ENCODE data around the gene OR10A6.

Gene OR10A6

GRCh38 chr11:7931168-7931567, at the start of gene OR10A6:
TSS of gene OR10A6 (minus strand) at chr11:7931268. CDS start at chr11:7928662, 2,606 bp downstream.
- no peak for DNase-seq (ENCODE audit: low spot score)

GRCh38 chr11:7977232-7977917, 46.3 kb upstream of the OR10A6 start:
- no peak for DNase-seq (ENCODE audit: low spot score)

- DNase-seq (ENCODE audit: low spot score): no peak
These were observed 43.6 kb upstream of the OR10A6 start for GRCh38 chr11:7974668-7975067.

GRCh38 chr11:7973011-7973410, 41.9 kb upstream of the OR10A6 start:
- DNase-seq (ENCODE audit: low spot score): no peak

- no peak for DNase-seq (ENCODE audit: low spot score)
These were observed 40.8 kb upstream of the OR10A6 start for GRCh38 chr11:7971846-7972245.

- DNase-seq (ENCODE audit: low spot score): no peak
These were observed 38.9 kb upstream of the OR10A6 start for GRCh38 chr11:7969756-7970646.

GRCh38 chr11:7968686-7969085, 37.6 kb upstream of the OR10A6 start:
- no peak for DNase-seq (ENCODE audit: low spot score)

- no peak for DNase-seq (ENCODE audit: low spot score)
These were observed 36.8 kb upstream of the OR10A6 start for GRCh38 chr11:7967826-7968225.

- no peak for DNase-seq (ENCODE audit: low spot score)
These were observed 36.0 kb upstream of the OR10A6 start for GRCh38 chr11:7967097-7967496.

GRCh38 chr11:7965386-7965785, 34.3 kb upstream of the OR10A6 start, which contains the start of gene NLRP10:
TSS of gene NLRP10 (minus strand) at chr11:7965447. CDS start at chr11:7963495, 1,952 bp downstream.
- no peak for DNase-seq (ENCODE audit: low spot score)

GRCh38 chr11:7964873-7965272, 33.8 kb upstream of the OR10A6 start:
- no peak for DNase-seq (ENCODE audit: low spot score)

GRCh38 chr11:7964261-7964660, 33.2 kb upstream of the OR10A6 start:
- DNase-seq (ENCODE audit: low spot score): no peak

- no peak for DNase-seq (ENCODE audit: low spot score)
These were observed 24.1 kb upstream of the OR10A6 start for GRCh38 chr11:7955191-7955590.

GRCh38 chr11:7949934-7950333, 18.9 kb upstream of the OR10A6 start:
- no peak for DNase-seq (ENCODE audit: low spot score)

- DNase-seq (ENCODE audit: low spot score): no peak
These were observed 13.1 kb upstream of the OR10A6 start for GRCh38 chr11:7944123-7944522.

GRCh38 chr11:7941608-7942007, 10.5 kb upstream of the OR10A6 start, which contains the start of gene OR10A3:
TSS of gene OR10A3 (minus strand) at chr11:7941708. CDS start at chr11:7939520, 2,188 bp downstream.
- DNase-seq (ENCODE audit: low spot score): no peak

- no peak for DNase-seq (ENCODE audit: low spot score)
These were observed 10.1 kb upstream of the OR10A6 start for GRCh38 chr11:7941146-7941545.

- DNase-seq (ENCODE audit: low spot score): no peak
These were observed 5.5 kb upstream of the OR10A6 start for GRCh38 chr11:7936615-7937014.

- DNase-seq (ENCODE audit: low spot score): no peak
These were observed 3.4 kb downstream of the OR10A6 start for GRCh38 chr11:7927635-7928034.

GRCh38 chr11:7924536-7924935, 6.5 kb downstream of the OR10A6 start:
- DNase-seq (ENCODE audit: low spot score): no peak

GRCh38 chr11:7918141-7918540, 12.9 kb downstream of the OR10A6 start:
- DNase-seq (ENCODE audit: low spot score): no peak

- no peak for DNase-seq (ENCODE audit: low spot score)
These were observed 20.1 kb downstream of the OR10A6 start for GRCh38 chr11:7911011-7911410.

- DNase-seq (ENCODE audit: low spot score): no peak
These were observed 20.7 kb downstream of the OR10A6 start for GRCh38 chr11:7910286-7910788.
